ENCODE results near the gene SDK2. TPM values are rescaled to one million over a fixed set of nuclear protein-coding genes. Genes with fewer than 3 reads are reported as not detected.

SDK2 gene
- total RNA-seq, 2 experiments from 2014 or later = 0.09 to 3.7 TPM

DNA sequence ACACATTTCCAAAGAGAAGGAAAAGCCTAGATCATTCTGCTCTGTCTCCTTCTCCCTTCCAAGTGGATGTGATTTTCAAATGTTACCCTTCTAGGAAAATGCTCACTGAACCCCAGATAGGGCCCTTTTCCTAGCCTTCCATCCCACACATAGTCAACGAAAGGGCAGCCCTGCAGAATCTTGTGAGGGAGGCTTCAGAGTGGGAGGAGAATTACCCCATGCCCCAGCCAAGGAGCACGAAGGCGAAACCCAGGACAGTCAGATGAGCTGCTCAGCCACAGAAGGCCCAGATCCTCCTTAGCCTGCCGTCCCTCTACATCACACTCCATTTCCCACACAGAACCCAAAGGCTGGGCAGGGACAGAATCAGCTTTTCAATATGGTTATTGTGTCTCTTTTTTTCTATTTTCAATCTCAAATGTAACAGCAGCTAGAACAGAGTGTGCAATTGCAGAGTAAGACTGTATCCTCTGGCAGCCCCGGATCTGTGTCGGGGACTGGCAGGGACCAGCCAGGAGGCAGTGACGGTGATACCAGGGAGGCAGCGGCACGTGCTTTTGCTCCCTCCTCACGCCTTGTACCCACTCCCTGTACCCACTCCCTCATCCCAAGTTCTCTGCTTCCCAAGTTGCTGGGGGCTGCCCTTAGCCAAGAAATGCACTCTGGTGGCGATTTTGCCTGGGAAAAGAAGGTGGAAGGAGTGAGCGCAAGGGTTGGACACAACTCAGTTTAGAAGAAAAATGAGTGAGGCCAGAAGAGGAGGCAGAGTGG lies 3.7 kb upstream of the SDK2 start:
- Mint-ChIP-seq H3K36me3 (no peaks in the 10 kb centered on the region), H3K4me1 (peaks cover 12% of the 10 kb centered on the region), H3K27me3 (peaks cover 54% of the 10 kb centered on the region), H3K27ac (no peak overlapping the region), H3K9me3 (ENCODE audit: low read depth) (no peaks in the 10 kb centered on the region), H3K4me3 (no peak overlapping the region)
- ATAC-seq (no peak), DNase-seq (no peak)
- CTCF ChIA-PET = interaction anchor here (1.4 to 2.9 kb wide), 3 partner anchors 63 to 218 kb away, joined by 3 to 15 read pairs (median 12); no protein-coding TSS in a partner anchor

DNA sequence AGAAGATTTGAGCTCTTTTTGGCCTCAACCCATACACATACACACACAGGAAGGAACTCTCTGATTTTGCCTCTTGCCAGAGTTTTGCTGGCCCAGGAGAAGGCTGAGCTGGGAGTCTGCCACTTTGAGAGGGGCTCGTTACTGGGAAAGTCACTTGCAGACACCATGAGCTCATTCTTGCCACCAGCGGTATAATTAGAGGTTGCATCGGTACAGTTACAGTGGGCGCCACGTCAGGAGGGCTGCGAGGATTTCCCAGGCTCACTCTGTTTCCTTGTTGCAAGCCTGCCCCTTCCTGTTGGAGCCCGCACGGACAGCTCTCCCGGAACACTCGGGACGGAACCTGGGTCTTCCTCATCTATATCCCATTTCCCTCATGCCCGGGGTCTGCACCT lies 3.1 kb upstream of the SDK2 start:
- Mint-ChIP-seq H3K36me3 (no peaks in the 10 kb centered on the region), H3K4me3 (no peak overlapping the region), H3K27me3 (peaks cover 58% of the 10 kb centered on the region), H3K27ac (no peak overlapping the region), H3K9me3 (ENCODE audit: low read depth) (no peaks in the 10 kb centered on the region), H3K4me1 (peaks cover 12% of the 10 kb centered on the region)
- CTCF ChIA-PET = interaction anchor here (1.0 to 2.9 kb wide), 6 partner anchors 13 to 217 kb away, joined by 3 to 15 read pairs (median 4); no protein-coding TSS in a partner anchor
- ATAC-seq (no peak), DNase-seq (no peak)

DNA sequence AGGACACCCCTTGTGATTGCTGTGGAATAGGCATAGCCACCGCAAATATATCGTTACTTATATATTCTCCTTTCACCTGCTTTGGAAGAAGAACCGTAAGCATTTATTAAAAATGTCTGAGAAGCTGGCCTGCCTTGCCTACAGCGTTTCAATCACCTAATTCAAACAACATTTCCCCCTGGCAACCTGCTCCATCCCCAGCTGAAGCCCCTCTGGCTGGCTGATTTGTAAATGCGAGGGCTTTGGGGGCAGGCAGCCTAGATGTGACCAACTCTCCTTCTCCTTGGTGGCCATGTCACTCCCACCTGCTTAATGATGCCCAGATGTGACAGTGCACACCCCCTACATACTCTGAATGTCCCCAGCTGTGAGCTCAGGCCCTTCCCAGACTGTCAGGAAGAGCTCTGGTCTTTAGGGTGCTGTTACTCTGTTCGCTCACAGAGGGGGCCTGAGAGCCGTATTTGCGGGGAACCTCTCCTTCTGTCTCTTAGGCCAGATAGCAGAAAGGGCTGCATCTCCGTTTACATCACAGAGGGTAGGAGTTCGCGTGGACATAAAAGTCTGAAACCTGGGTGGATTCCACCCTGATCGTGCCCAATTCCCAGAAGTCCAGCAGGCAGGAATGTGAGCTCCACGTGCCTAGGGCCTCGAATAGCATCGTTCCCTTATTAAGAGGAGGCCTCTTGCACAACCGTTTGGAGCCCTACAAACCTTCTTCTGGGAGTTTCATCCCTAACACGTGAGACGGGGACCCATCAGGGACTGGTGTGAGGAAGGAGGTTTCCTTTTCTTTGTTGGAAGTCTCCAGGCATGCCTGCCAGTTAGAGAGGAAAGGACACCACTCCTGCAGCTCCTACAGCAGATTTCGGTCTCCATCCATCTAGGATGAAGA lies 2.4 kb upstream of the SDK2 start:
- ATAC-seq = no peak
- CTCF ChIA-PET = interaction anchor here (1.0 to 2.9 kb wide), 10 partner anchors 12 to 217 kb away, joined by 3 to 15 read pairs (median 4); no protein-coding TSS in a partner anchor
- Mint-ChIP-seq H3K4me1 (peaks cover 17% of the 10 kb centered on the region), H3K4me3 (peak overlapping the region; percentile 27), H3K27me3 (peaks cover 64% of the 10 kb centered on the region), H3K36me3 (no peaks in the 10 kb centered on the region), H3K9me3 (ENCODE audit: low read depth) (no peaks in the 10 kb centered on the region), H3K27ac (no peak overlapping the region)
- DNase-seq = no peak

DNA sequence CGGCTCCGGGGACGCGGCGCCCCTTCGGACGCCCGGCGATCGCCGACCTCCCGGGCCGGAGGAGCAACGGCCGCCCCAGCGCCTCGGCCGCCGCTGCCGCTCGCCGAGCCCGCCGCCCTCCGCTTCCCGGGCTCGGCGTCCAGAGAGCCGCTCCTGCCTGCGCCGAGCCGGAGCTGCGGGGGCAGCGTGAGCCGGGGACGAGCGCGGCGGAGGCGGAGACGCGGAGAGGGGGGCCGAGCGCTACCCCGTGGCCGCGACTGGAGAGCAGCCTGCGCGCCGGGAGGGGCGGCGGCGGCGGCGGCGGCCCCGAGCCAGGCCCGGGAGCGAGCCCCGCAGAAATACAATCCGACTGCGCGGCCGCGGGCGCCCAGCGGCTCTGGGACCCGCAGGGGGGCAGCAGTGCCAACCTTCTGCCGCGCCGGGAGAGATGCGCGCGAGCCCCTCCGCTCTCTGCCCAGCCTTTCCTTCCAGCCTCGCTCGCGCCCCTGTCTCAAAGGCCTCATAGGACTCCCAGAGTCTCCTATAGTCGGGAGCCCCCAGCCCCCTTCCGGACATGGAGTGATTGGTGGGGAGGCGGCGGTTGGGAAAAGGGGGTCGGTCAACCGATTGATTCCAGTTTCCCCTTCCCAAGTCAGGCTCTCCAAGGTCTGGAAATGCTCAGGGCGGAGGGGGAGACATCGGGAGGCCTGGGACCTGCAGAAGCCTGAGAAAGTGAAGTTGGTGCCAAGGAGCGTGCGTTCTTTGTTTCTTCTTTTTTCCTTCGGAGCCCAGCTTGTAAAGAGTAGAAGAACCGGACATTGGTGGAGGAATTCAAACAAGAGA lies 1.0 kb upstream of the SDK2 start:
- H3K9me3 Mint-ChIP-seq (ENCODE audit: low read depth) = no peaks in the 10 kb centered on the region
- CTCF ChIA-PET = interaction anchor here (0.9 to 2.9 kb wide), 10 partner anchors 32 to 215 kb away, joined by 3 to 15 read pairs (median 4); no protein-coding TSS in a partner anchor
- peaks cover 16% of the 10 kb centered on the region for H3K4me1 Mint-ChIP-seq
- H3K4me3 Mint-ChIP-seq = no peak overlapping the region
- peak; percentile 63 for ATAC-seq
- no peak overlapping the region for H3K27ac Mint-ChIP-seq
- H3K27me3 Mint-ChIP-seq = peaks cover 68% of the 10 kb centered on the region
- no peak for DNase-seq
- H3K36me3 Mint-ChIP-seq = no peaks in the 10 kb centered on the region

DNA sequence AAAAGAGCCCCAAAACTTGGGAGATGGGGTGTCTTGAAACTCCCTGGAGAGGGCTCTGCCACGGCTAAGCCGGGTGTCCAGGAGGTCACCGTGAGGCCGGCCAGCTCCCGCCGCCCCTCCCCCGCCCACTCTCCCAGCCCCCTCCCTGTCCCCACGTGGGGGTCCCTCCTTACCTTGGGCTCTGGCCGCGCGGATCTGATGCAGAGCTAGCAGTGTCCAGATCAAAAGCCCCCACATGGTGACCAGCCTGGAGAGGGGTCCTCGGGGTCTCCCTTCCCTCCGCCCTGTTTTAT lies 447 bp downstream of the SDK2 start:
- no peak overlapping the region for H3K27ac Mint-ChIP-seq
- H3K9me3 Mint-ChIP-seq (ENCODE audit: low read depth) = no peaks in the 10 kb centered on the region
- no peaks in the 10 kb centered on the region for H3K36me3 Mint-ChIP-seq
- CTCF ChIA-PET = interaction anchor here (1.6 to 2.8 kb wide), 2 partner anchors 67 to 214 kb away, joined by 6 to 10 read pairs; no protein-coding TSS in a partner anchor
- H3K27me3 Mint-ChIP-seq = peaks cover 69% of the 10 kb centered on the region
- peak overlapping the region; percentile 58 for H3K4me3 Mint-ChIP-seq
- ATAC-seq (no peak), DNase-seq (no peak)
- peaks cover 14% of the 10 kb centered on the region for H3K4me1 Mint-ChIP-seq

DNA sequence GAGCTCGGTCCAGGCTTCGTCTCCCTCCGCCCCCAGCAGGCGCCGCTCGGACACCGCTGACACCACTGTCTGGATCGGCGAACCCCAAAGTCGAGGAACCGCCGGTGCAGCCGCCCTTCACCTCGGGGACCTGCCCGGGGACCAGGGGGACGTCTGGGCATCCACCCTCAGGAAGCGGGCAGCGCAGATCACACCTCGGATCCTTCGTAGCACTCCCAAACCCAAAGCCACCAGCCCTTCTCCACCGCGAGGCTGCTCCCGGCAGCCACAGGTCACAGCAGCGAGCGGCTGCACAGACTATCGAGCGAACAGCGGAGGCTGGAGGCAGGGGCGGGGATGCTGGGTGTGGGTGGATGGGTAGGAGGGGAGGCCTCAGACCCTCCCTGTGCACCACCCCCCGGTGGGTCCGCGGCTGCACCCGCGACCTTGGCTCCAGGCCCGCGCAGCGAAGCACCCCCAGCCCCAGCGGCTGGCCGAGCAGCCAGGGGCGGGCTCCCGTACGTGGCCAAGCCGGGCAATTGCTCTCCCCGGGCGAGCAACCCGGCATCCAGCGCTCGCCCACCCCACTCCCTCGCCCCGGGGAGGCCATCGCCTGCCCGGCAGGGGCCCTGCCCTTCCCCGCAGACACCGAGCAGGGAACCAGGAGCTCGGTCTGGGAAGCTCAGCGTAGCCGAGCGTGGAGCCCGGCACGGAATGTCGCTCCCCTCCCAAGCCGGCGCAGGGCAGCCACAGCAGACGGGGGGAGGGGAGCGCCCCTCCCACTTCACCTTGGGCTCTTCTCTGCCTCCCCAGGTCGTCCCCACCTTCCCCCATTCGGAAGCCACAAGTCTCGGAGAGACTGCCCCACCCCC lies 1.0 kb downstream of the SDK2 start:
- H3K9me3 Mint-ChIP-seq (ENCODE audit: low read depth) = no peaks in the 10 kb centered on the region
- CTCF ChIA-PET = interaction anchor here (1.6 to 2.8 kb wide), 2 partner anchors 67 to 213 kb away, joined by 6 to 10 read pairs; no protein-coding TSS in a partner anchor
- peaks cover 64% of the 10 kb centered on the region for H3K27me3 Mint-ChIP-seq
- H3K4me1 Mint-ChIP-seq = peaks cover 14% of the 10 kb centered on the region
- DNase-seq = peak; percentile 48
- no peaks in the 10 kb centered on the region for H3K36me3 Mint-ChIP-seq
- ATAC-seq = peak; percentile 64
- H3K27ac Mint-ChIP-seq = no peak overlapping the region
- H3K4me3 Mint-ChIP-seq = peak overlapping the region; percentile 68

DNA sequence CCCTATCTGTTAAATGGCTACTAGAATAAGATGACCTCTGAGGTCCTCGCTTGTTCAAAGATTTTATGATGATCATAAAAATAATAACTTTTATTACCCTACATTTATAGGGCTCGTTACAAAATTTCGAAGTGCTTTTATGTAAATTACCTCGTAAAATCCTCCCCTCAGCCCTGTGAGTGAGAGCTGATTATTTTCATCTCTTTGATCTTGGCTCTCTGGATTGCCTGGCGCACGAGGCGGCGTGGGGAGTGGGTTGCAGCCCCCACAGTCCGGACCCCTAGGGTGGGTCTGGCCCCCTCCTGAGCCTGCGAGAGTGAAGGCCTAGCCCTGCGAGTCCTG lies 1.6 kb downstream of the SDK2 start:
- ATAC-seq = no peak
- DNase-seq = no peak
- peaks cover 59% of the 10 kb centered on the region for H3K27me3 Mint-ChIP-seq
- peak overlapping the region; percentile 68 for H3K4me3 Mint-ChIP-seq
- H3K4me1 Mint-ChIP-seq = peaks cover 14% of the 10 kb centered on the region
- H3K9me3 Mint-ChIP-seq (ENCODE audit: low read depth) = no peaks in the 10 kb centered on the region
- CTCF ChIA-PET = interaction anchor here (2.8 kb wide), 1 partner anchor 213 kb away, joined by 10 read pairs; no protein-coding TSS in a partner anchor
- no peaks in the 10 kb centered on the region for H3K36me3 Mint-ChIP-seq
- H3K27ac Mint-ChIP-seq = no peak overlapping the region

DNA sequence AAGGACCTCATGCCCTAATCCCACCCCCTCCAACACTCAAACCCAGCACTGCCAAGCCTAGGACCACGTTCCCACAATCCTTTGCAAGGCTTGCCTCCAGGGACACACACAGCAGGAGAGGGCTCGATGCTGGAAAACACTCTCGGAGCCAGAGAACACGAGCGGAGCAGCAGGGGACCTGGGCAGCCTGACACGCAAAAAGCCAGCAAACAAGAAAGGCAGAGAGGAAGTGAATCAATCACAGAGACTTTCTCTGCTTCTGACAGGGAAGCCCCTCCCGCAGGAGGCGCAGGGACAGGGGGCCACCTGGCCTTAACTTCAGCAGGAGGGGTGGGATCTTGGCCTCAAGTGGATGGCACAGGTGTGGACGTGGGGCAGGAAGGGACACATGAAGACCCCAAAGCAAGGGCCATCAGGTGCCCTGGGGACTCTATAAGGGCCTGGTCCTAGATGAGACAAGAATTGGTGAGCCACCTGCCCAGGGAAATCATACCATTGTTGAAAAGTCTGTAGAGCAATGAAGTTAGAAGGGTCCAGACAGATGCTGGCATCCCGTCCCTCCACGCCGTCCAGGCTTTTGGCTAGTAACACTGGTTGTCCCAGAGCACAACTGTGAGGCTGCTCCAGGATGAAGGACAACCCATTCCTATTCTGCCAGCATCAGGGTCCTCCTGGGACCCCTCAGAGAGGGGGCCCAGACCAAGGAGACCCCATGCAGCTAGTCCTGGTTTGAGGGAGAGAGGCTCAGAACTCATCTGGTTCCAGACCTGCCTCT lies 2.2 kb downstream of the SDK2 start:
- H3K4me1 Mint-ChIP-seq = peaks cover 14% of the 10 kb centered on the region
- H3K9me3 Mint-ChIP-seq (ENCODE audit: low read depth) = no peaks in the 10 kb centered on the region
- peaks cover 53% of the 10 kb centered on the region for H3K27me3 Mint-ChIP-seq
- H3K36me3 Mint-ChIP-seq = no peaks in the 10 kb centered on the region
- DNase-seq (no peak), ATAC-seq (no peak)
- no peak overlapping the region for H3K4me3 Mint-ChIP-seq
- CTCF ChIA-PET = interaction anchor here (2.8 kb wide), 1 partner anchor 212 kb away, joined by 10 read pairs; no protein-coding TSS in a partner anchor
- H3K27ac Mint-ChIP-seq = no peak overlapping the region

DNA sequence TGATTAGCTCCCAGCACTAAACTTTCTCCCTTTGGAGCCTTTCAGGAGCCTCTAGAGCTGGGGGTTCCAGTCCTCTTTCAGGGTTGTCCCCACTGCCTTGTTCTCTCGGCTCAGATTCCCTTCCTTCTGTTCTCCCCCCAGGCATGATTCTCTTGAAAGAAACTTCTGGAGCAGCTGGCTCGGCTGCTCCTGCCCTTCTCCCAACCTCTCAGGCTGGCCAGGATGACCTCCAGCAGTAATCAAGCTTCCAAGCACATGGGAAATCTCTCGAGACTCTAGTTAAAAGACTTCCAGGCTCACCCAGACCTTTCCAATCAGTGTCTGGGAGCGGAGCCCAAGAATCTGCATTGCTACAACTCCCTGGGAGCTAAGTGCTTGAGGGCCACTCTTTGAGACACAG lies 3.6 kb downstream of the SDK2 start:
- Mint-ChIP-seq H3K9me3 (ENCODE audit: low read depth) (no peaks in the 10 kb centered on the region), H3K4me1 (peaks cover 12% of the 10 kb centered on the region), H3K27me3 (peaks cover 44% of the 10 kb centered on the region), H3K27ac (no peak overlapping the region), H3K36me3 (no peaks in the 10 kb centered on the region), H3K4me3 (no peak overlapping the region)
- CTCF ChIA-PET = interaction anchor here (0.8 kb wide), 2 partner anchors 49 to 211 kb away, joined by 3 to 4 read pairs; no protein-coding TSS in a partner anchor
- DNase-seq (no peak), ATAC-seq (no peak)

DNA sequence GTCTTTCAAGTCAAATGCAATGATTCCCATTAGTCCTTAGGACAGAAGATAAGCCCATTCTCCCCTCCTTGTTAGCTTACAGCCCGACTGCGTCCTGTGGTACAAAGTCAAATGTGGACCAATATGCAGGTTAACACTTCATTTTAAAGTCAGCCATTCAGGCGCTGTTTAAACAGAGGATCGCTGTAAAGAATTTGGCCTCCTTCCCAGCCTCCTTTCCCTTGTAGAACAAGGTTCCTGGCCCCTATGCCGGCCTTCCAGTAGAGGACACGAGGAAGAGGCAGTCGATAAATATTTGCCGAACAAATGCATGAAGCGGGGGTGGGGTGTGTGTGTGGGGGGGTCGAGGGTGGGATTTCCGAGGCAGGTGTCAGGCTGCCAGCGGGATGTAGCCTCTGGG lies 4.3 kb downstream of the SDK2 start:
- DNase-seq = no peak
- Mint-ChIP-seq H3K4me1 (peaks cover 12% of the 10 kb centered on the region), H3K36me3 (no peaks in the 10 kb centered on the region), H3K9me3 (ENCODE audit: low read depth) (no peaks in the 10 kb centered on the region), H3K27me3 (peaks cover 39% of the 10 kb centered on the region), H3K4me3 (no peak overlapping the region), H3K27ac (no peak overlapping the region)
- CTCF ChIA-PET = no interaction called here
- no peak for ATAC-seq

DNA sequence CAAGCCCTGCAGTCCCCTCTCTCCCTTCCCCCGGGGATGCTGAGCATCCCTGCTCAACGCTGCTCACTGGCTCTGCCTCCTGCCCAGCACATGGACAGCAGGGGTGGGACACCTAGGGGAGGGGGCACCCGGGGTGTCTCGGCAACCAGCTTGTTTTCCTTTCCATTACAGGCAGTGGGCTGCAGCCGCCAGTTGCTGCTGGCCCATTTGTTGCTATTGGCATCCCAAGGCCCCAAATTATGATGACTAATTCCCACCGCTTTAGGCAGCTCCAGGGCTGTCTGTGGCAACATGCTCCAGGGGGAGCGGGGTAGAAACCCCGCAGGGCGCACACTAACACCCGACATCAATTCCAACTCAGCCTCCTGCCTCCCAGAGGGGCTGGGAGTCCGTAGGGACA lies 4.9 kb downstream of the SDK2 start:
- ATAC-seq = no peak
- H3K9me3 Mint-ChIP-seq (ENCODE audit: low read depth) = no peaks in the 10 kb centered on the region

More for the DNA sequence above, 4.9 kb downstream of the SDK2 start:
- DNase-seq = no peak
- Mint-ChIP-seq H3K4me3 (no peak overlapping the region), H3K4me1 (peaks cover 12% of the 10 kb centered on the region), H3K27ac (no peak overlapping the region), H3K36me3 (no peaks in the 10 kb centered on the region), H3K27me3 (peaks cover 37% of the 10 kb centered on the region)
- CTCF ChIA-PET = interaction anchor here (1.0 kb wide), 1 partner anchor 11 kb away, joined by 3 read pairs; no protein-coding TSS in a partner anchor

All from activated CD8-positive, alpha-beta memory T cell treated with anti-CD3 and anti-CD28 coated beads, Interleukin-2, amount 10 ng/mL, durations not matched to agents 7 days and 5 days (primary cell).